GM19099 (cell line): ENCODE data around the gene ME1.
A peak's percentile ranks its signal among the peaks of the same experiment; 100 is the strongest.

Source experiments
- POLR2A ChIP-seq: IDR thresholded peaks from 3 replicates; pipeline ENCODE4 v1.6.1; 2011; ENCODE audit warnings: low read depth; ENCODE audit not compliant: insufficient read length; ENCODE audit errors: extremely low read depth

ME1 gene

GRCh38 chr6:83221889-83222479 lies 208.9 kb downstream of the ME1 start:
- TF ChIP-seq POLR2A = no peak

- no peak for TF ChIP-seq POLR2A
These were observed 209.6 kb downstream of the ME1 start for GRCh38 chr6:83221276-83221675.

- no peak for TF ChIP-seq POLR2A
These were observed 210.7 kb downstream of the ME1 start for GRCh38 chr6:83220121-83220520.

- no peak for TF ChIP-seq POLR2A
These were observed 212.2 kb downstream of the ME1 start for GRCh38 chr6:83218646-83219045.

GRCh38 chr6:83216806-83217205 lies 214.0 kb downstream of the ME1 start:
- no peak for TF ChIP-seq POLR2A

GRCh38 chr6:83215131-83216047 lies 215.5 kb downstream of the ME1 start:
- no peak for TF ChIP-seq POLR2A

- TF ChIP-seq POLR2A = no peak
These were observed 228.8 kb downstream of the ME1 start for GRCh38 chr6:83202031-83202430.

- no peak for TF ChIP-seq POLR2A
These were observed 231.0 kb downstream of the ME1 start for GRCh38 chr6:83199863-83200225.

GRCh38 chr6:83199173-83199862 lies 231.5 kb downstream of the ME1 start:
- no peak for TF ChIP-seq POLR2A

GRCh38 chr6:83198486-83199172 lies 232.2 kb downstream of the ME1 start:
- TF ChIP-seq POLR2A = no peak

GRCh38 chr6:83193747-83194566 lies 236.9 kb downstream of the ME1 start:
- no peak for TF ChIP-seq POLR2A

GRCh38 chr6:83192871-83193746 lies 237.7 kb downstream of the ME1 start, which contains the start of the genes PGM3 and RWDD2A:
PGM3 (minus strand) TSS chr6:83193265; CDS start chr6:83191012, 2,253 bp downstream.
RWDD2A (plus strand) TSS chr6:83193357; CDS start chr6:83194452, 1,095 bp downstream.
- TF ChIP-seq POLR2A = peak; percentile 85

- no peak for TF ChIP-seq POLR2A
These were observed 238.4 kb downstream of the ME1 start for GRCh38 chr6:83192456-83192855.
